ENCODE results near the gene PLCZ1.

- no peak for TF ChIP-seq EZH2 (IDR thresholded peaks at IDR 0.05; ENCODE audit: low read depth)
- TF ChIP-seq, protein P1, sequence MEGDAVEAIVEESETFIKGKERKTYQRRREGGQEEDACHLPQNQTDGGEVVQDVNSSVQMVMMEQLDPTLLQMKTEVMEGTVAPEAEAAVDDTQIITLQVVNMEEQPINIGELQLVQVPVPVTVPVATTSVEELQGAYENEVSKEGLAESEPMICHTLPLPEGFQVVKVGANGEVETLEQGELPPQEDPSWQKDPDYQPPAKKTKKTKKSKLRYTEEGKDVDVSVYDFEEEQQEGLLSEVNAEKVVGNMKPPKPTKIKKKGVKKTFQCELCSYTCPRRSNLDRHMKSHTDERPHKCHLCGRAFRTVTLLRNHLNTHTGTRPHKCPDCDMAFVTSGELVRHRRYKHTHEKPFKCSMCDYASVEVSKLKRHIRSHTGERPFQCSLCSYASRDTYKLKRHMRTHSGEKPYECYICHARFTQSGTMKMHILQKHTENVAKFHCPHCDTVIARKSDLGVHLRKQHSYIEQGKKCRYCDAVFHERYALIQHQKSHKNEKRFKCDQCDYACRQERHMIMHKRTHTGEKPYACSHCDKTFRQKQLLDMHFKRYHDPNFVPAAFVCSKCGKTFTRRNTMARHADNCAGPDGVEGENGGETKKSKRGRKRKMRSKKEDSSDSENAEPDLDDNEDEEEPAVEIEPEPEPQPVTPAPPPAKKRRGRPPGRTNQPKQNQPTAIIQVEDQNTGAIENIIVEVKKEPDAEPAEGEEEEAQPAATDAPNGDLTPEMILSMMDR (conservative IDR thresholded peaks at IDR 0.05) = no peak
Measured at GRCh38 chr12:18716236-18716635, 21.6 kb downstream of the PLCZ1 start.

Data from PC-9 (cell line).